Lower lobe of right lung (tissue), 2 donors: Measurements from ENCODE around the gene CCDC12. TPM values are rescaled to one million over a fixed set of nuclear protein-coding genes. Genes with fewer than 3 reads are reported as not detected.

ENCODE experiments used
- ATAC-seq, 2 donors: fragments of 200-7000 bp; cut with Tn5 transposase; one replicate each; pipeline ENCODE4 v1.9.1; 2020 to 2022; ENCODE audit warnings: mild to moderate bottlenecking in 2 of 2, moderate library complexity in 2 of 2
- DNase-seq: peaks from one replicate; pipeline ENCODE4 v3.0.0-alpha.2; 2020
- H3K27ac ChIP-seq: fragments of 200-600 bp; one replicate; pipeline ENCODE4 v1.8.0; 2022
- H3K27me3 ChIP-seq: fragments of 200-600 bp; one replicate; pipeline ENCODE4 v1.8.0; 2022; ENCODE audit warnings: low read depth
- H3K36me3 ChIP-seq: fragments of 200-600 bp; one replicate; pipeline ENCODE4 v1.8.0; 2022; ENCODE audit warnings: mild to moderate bottlenecking
- H3K4me1 ChIP-seq: fragments of 200-600 bp; one replicate; pipeline ENCODE4 v1.8.0; 2022
- H3K4me3 ChIP-seq: fragments of 200-600 bp; one replicate; pipeline ENCODE4 v1.8.0; 2022; ENCODE audit warnings: mild to moderate bottlenecking
- H3K9me3 ChIP-seq: fragments of 200-600 bp; one replicate; pipeline ENCODE4 v1.8.0; 2022
- CTCF ChIP-seq: fragments of 200-600 bp; IDR thresholded peaks from one replicate; pipeline ENCODE4 v1.8.0; 2022; ENCODE audit warnings: antibody characterized with exemption, mild to moderate bottlenecking
- intact Hi-C: fragments of 100-400 bp; cut with DNase I; formaldehyde crosslinking; loops from one replicate; pipeline ENCODE4 v1.11.0; 2022
- total RNA-seq: library from RNA; stranded (reverse); fragmentation: NEBNext Ultra II Directional; extraction: Animal tissue kit (Norgen Biotek cat#: 25700); gene quantifications from one replicate; pipeline ENCODE4 v1.2.1, GENCODE V29; 2021
- donor health status: DM: no; HTN: yes; CAD: no; lungs with severe emphysema.

The CCDC12 gene
- total RNA-seq, 1 donor from 2014 or later, result 42.9 TPM

- Histone ChIP-seq H3K9me3 (no peaks in the 10 kb centered on the region), H3K27me3 (no peaks in the 10 kb centered on the region), H3K4me3 (no peak overlapping the region), H3K36me3 (peaks cover 79% of the 10 kb centered on the region), H3K4me1 (peaks cover 46% of the 10 kb centered on the region), H3K27ac (no peak overlapping the region)
- ATAC-seq (peak; percentile 45 to 49), DNase-seq (peak; percentile 58)
- peak; percentile 70 for TF ChIP-seq CTCF
- intact Hi-C loops, result no loop called here
Measured at GRCh38 chr3:46923559-46924350, 52.8 kb downstream of the CCDC12 start.

- H3K27ac ChIP-seq, result no peak overlapping the region
- no peak for ATAC-seq
- H3K4me1 ChIP-seq, result peaks cover 41% of the 10 kb centered on the region
- H3K4me3 ChIP-seq, result no peak overlapping the region
- DNase-seq, result peak; percentile 38
- H3K27me3 ChIP-seq, result no peaks in the 10 kb centered on the region
- intact Hi-C loops, result no loop called here
- no peak for TF ChIP-seq CTCF
- H3K36me3 ChIP-seq, result peaks cover 87% of the 10 kb centered on the region
- H3K9me3 ChIP-seq, result no peaks in the 10 kb centered on the region
Measured at GRCh38 chr3:46922871-46923558, 53.5 kb downstream of the CCDC12 start.

- DNase-seq (peak; percentile 20), ATAC-seq (no peak)
- no peak overlapping the region for H3K4me3 ChIP-seq
- H3K36me3 ChIP-seq, result peaks cover 93% of the 10 kb centered on the region
- TF ChIP-seq CTCF, result no peak
- peaks cover 3% of the 10 kb centered on the region for H3K9me3 ChIP-seq
- intact Hi-C loops, result no loop called here
- no peak overlapping the region for H3K27ac ChIP-seq
- H3K27me3 ChIP-seq, result no peaks in the 10 kb centered on the region
- H3K4me1 ChIP-seq, result peaks cover 35% of the 10 kb centered on the region
Measured at GRCh38 chr3:46922426-46922825, 54.1 kb downstream of the CCDC12 start.

- H3K4me1 ChIP-seq, result peaks cover 29% of the 10 kb centered on the region
- H3K27ac ChIP-seq, result no peak overlapping the region
- peak; percentile 19 for DNase-seq
- H3K4me3 ChIP-seq, result no peak overlapping the region
- ATAC-seq, result no peak
- intact Hi-C loops, result no loop called here
- peaks cover 98% of the 10 kb centered on the region for H3K36me3 ChIP-seq
- peaks cover 3% of the 10 kb centered on the region for H3K9me3 ChIP-seq
- no peaks in the 10 kb centered on the region for H3K27me3 ChIP-seq
- TF ChIP-seq CTCF, result no peak
Measured at GRCh38 chr3:46921871-46922271, 54.7 kb downstream of the CCDC12 start.

- ATAC-seq (no peak), DNase-seq (peak; percentile 14)
- Histone ChIP-seq H3K36me3 (peaks cover 92% of the 10 kb centered on the region), H3K27ac (no peak overlapping the region), H3K27me3 (no peaks in the 10 kb centered on the region), H3K4me1 (peaks cover 21% of the 10 kb centered on the region), H3K9me3 (peaks cover 3% of the 10 kb centered on the region), H3K4me3 (no peak overlapping the region)
- TF ChIP-seq CTCF, result no peak
- intact Hi-C loops, result no loop called here
Measured at GRCh38 chr3:46921041-46921440, 55.5 kb downstream of the CCDC12 start.
